T-cell (primary cell): Measurements from ENCODE around the gene IFTAP. TPM values are rescaled to one million over a fixed set of nuclear protein-coding genes. Genes with fewer than 3 reads are reported as not detected.

Experiments used
- ATAC-seq, 4 experiments: fragments of 200-7000 bp in 3 of 4; fragments of 150-1000 bp in 1 of 4; cut with Tn5 transposase; replicated peaks in 1 of 4; 1 replicate in 3 of 4; 2 replicates in 1 of 4; pipeline ENCODE4 v1.10.0; 2021; ENCODE audit warnings: moderate library complexity in 3 of 4, mild to moderate bottlenecking in 2 of 4, moderate number of reproducible peaks in 1 of 4
- CTCF ChIA-PET, 2 donors: fragments of 300-600 bp; sonication (Branson Sonifier 250); formaldehyde crosslinking; loops; one replicate each; lab custom pipeline; 2022; ENCODE audit warnings: antibody characterized with exemption in 2 of 2; lab: Charles Lee
- POLR2A ChIA-PET, 2 donors: fragments of 300-600 bp; sonication (Branson Sonifier 250); formaldehyde crosslinking; loops; one replicate each; lab custom pipeline; 2022; ENCODE audit warnings: antibody characterized with exemption in 2 of 2; lab: Charles Lee
- DNase-seq, 35 experiments: peaks; one replicate each; pipeline versions ENCODE4 v3.0.0 to v3.0.0-alpha.2; 2013 to 2023
- H3K27ac ChIP-seq: one replicate; pipeline ENCODE4 v1.5.1; 2013; ENCODE audit warnings: low read length
- H3K27me3 ChIP-seq, 2 experiments: replicated peaks in 1 of 2; 1 replicate in 1 of 2; 2 replicates in 1 of 2; pipeline versions ENCODE4 v1.6.1 to v1.7.0; 2013; ENCODE audit warnings: low read length in 1 of 2, mixed read lengths in 1 of 2; ENCODE audit not compliant: control insufficient read depth in 2 of 2, insufficient read depth in 2 of 2; ENCODE audit errors: extremely low read depth in 1 of 2
- H3K36me3 ChIP-seq, 2 donors: 1 replicate in 1 of 2; 2 replicates in 1 of 2; pipeline versions ENCODE4 v1.6.1 to v1.7.0; 2013; ENCODE audit warnings: low read length in 1 of 2; ENCODE audit not compliant: control insufficient read depth in 2 of 2, insufficient read depth in 1 of 2; ENCODE audit errors: extremely low read depth in 1 of 2
- H3K4me1 ChIP-seq, 2 experiments: 1 replicate in 1 of 2; 2 replicates in 1 of 2; pipeline versions ENCODE4 v1.6.1 to v1.7.0; 2013; ENCODE audit warnings: low read length in 2 of 2, mixed read lengths in 1 of 2; ENCODE audit not compliant: insufficient read depth in 2 of 2, control insufficient read depth in 1 of 2; ENCODE audit errors: extremely low read depth in 1 of 2
- H3K4me3 ChIP-seq, 2 donors: 1 replicate in 1 of 2; 2 replicates in 1 of 2; pipeline versions ENCODE4 v1.5.1 to v1.7.0; 2013; ENCODE audit warnings: mild to moderate bottlenecking in 2 of 2, low read length in 1 of 2, moderate library complexity in 1 of 2; ENCODE audit not compliant: control insufficient read depth in 1 of 2; ENCODE audit errors: extremely low read depth in 1 of 2
- H3K9me3 ChIP-seq: 2 replicates; pipeline ENCODE4 v1.7.0; 2013
- H3K27ac Mint-ChIP-seq, 2 donors: one replicate each; pipeline ENCODE4 v1.8.0; 2020 to 2021; ENCODE audit warnings: mild to moderate bottlenecking in 2 of 2, mixed read lengths in 2 of 2
- H3K27me3 Mint-ChIP-seq, 2 donors: one replicate each; pipeline ENCODE4 v1.8.0; 2021 to 2022; ENCODE audit warnings: mixed read lengths in 2 of 2
- H3K36me3 Mint-ChIP-seq: one replicate; pipeline ENCODE4 v1.8.0; 2021; ENCODE audit warnings: mixed read lengths
- H3K4me1 Mint-ChIP-seq, 3 donors: one replicate each; pipeline ENCODE4 v1.8.0; 2020 to 2022; ENCODE audit warnings: mixed read lengths in 3 of 3, mild to moderate bottlenecking in 1 of 3
- H3K4me3 Mint-ChIP-seq, 3 donors: one replicate each; pipeline ENCODE4 v1.8.0; 2020 to 2022; ENCODE audit warnings: mild to moderate bottlenecking in 3 of 3, mixed read lengths in 3 of 3, moderate library complexity in 3 of 3
- H3K9me3 Mint-ChIP-seq, 3 donors: one replicate each; pipeline ENCODE4 v1.8.0; 2020 to 2022; ENCODE audit warnings: mixed read lengths in 3 of 3
- WGBS: methylation state at CpG from one replicate; pipeline ENCODE4 v1.1.5; 2013; ENCODE audit warnings: missing lambda C conversion rate; ENCODE audit not compliant: insufficient coverage; 5-methylcytosine and 5-hydroxymethylcytosine counted together
- total RNA-seq, 35 experiments: library from RNA in 6 of 35; stranded (reverse) in 6 of 35; fragments of 120-200 nt in 1 of 35; gene quantifications; one replicate each; pipeline versions ENCODE4 v1.2.1 to v1.2.4 and lab custom pipeline; 2013 to 2026

Gene IFTAP
- total RNA-seq, 5 donors from 2014 or later (not counting 1 experiment from before 2014, with no cell fraction given), result 0.59 to 1.5 (median 1.0) TPM

GRCh38 chr11:36588099-36588498 lies 6.2 kb upstream of the IFTAP start:
- Histone ChIP-seq H3K36me3 (no peaks in the 10 kb centered on the region), H3K4me1 (no peaks in the 10 kb centered on the region), H3K9me3 (no peaks in the 10 kb centered on the region), H3K27ac (no peak overlapping the region), H3K27me3 (no peaks in the 10 kb centered on the region), H3K4me3 (no peak overlapping the region)
- Mint-ChIP-seq H3K27ac (no peak overlapping the region), H3K36me3 (no peaks in the 10 kb centered on the region), H3K4me3 (no peak overlapping the region), H3K4me1 (peaks cover 0 to 2% (median 0%) of the 10 kb centered on the region in 3 donors), H3K27me3 (peaks cover 17 to 23% of the 10 kb centered on the region in 2 donors), H3K9me3 (no peaks in the 10 kb centered on the region)
- ATAC-seq (no peak), DNase-seq (no peak)
- ChIA-PET POLR2A (no interaction called here), CTCF (no interaction called here)
- 67% methylated on average over 1 of the region's 1 CpG for WGBS

GRCh38 chr11:36590513-36590912 lies 3.8 kb upstream of the IFTAP start:
- peaks cover 29 to 38% of the 10 kb centered on the region in 2 donors for H3K27me3 Mint-ChIP-seq
- no peak for ATAC-seq
- CTCF ChIA-PET, result interaction anchor here in 1 of 2 donors (0.6 kb wide), 1 partner anchor 23 kb away, joined by 4 read pairs; no protein-coding TSS in a partner anchor

GRCh38 chr11:36591433-36591832 lies 2.9 kb upstream of the IFTAP start:
- no peak overlapping the region for H3K27ac ChIP-seq
- no peaks in the 10 kb centered on the region for H3K9me3 ChIP-seq
- H3K4me1 Mint-ChIP-seq, result peaks cover 8 to 18% (median 16%) of the 10 kb centered on the region in 3 donors
- H3K4me3 Mint-ChIP-seq, result no peak overlapping the region
- ATAC-seq, result no peak
- H3K27me3 Mint-ChIP-seq, result peaks cover 37 to 44% of the 10 kb centered on the region in 2 donors
- H3K27me3 ChIP-seq, result peaks cover 0 to 5% of the 10 kb centered on the region in 2 experiments
- no peak for DNase-seq
- ChIA-PET CTCF (no interaction called here), POLR2A (no interaction called here)
- H3K36me3 ChIP-seq, result no peaks in the 10 kb centered on the region
- no peaks in the 10 kb centered on the region for H3K36me3 Mint-ChIP-seq
- peaks cover 7 to 8% of the 10 kb centered on the region in 2 experiments for H3K4me1 ChIP-seq
- no peaks in the 10 kb centered on the region for H3K9me3 Mint-ChIP-seq
- no CpG with 5 or more reads among the region's 1 CpG for WGBS
- no peak overlapping the region for H3K4me3 ChIP-seq
- no peak overlapping the region for H3K27ac Mint-ChIP-seq

More at GRCh38 chr11:36590513-36590912, 3.8 kb upstream of the IFTAP start:
- Mint-ChIP-seq H3K27ac (no peak overlapping the region), H3K4me3 (no peak overlapping the region), H3K36me3 (no peaks in the 10 kb centered on the region), H3K4me1 (peaks cover 8 to 17% (median 15%) of the 10 kb centered on the region in 3 donors), H3K9me3 (no peaks in the 10 kb centered on the region)
- Histone ChIP-seq H3K9me3 (no peaks in the 10 kb centered on the region), H3K4me3 (no peak overlapping the region), H3K27me3 (peaks cover 0 to 5% of the 10 kb centered on the region in 2 experiments), H3K4me1 (peaks cover 7% of the 10 kb centered on the region in 2 experiments), H3K36me3 (no peaks in the 10 kb centered on the region), H3K27ac (no peak overlapping the region)
- no peak for DNase-seq
- POLR2A ChIA-PET, result no interaction called here
- no CpG with 5 or more reads among the region's 4 CpGs for WGBS

DNA sequence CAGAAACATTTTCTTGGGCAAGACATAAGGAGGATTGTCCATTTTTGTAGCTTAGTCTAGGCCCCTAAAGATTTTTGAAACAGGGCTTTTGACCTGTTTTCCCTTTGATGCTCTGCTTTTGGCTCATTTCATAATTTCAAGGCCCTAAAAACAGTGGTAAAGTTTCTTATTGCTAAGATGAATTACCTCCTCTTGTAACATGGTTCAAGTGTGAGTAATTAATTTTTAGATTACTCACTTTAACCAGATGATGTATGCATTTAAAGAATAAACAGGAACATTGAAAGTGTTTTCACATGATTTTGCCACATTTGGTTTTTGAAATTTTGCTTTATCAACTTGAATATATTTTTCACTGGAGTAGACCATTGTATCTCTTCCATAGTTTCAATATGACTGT lies 2.6 kb downstream of the IFTAP start:
- no peak overlapping the region for H3K27ac Mint-ChIP-seq
- no peaks in the 10 kb centered on the region for H3K9me3 Mint-ChIP-seq
- H3K4me1 ChIP-seq, result peaks cover 7 to 8% of the 10 kb centered on the region in 2 experiments
- H3K27ac ChIP-seq, result no peak overlapping the region
- no peaks in the 10 kb centered on the region for H3K9me3 ChIP-seq
- no peak for ATAC-seq
- H3K4me3 Mint-ChIP-seq, result no peak overlapping the region
- ChIA-PET POLR2A (no interaction called here), CTCF (no interaction called here)
- DNase-seq, result no peak
- peaks cover 0 to 8% of the 10 kb centered on the region in 2 experiments for H3K27me3 ChIP-seq
- no peak overlapping the region for H3K4me3 ChIP-seq
- peaks cover 35 to 42% of the 10 kb centered on the region in 2 donors for H3K27me3 Mint-ChIP-seq
- H3K36me3 ChIP-seq, result no peaks in the 10 kb centered on the region
- H3K36me3 Mint-ChIP-seq, result no peaks in the 10 kb centered on the region
- peaks cover 8 to 16% (median 16%) of the 10 kb centered on the region in 3 donors for H3K4me1 Mint-ChIP-seq

DNA sequence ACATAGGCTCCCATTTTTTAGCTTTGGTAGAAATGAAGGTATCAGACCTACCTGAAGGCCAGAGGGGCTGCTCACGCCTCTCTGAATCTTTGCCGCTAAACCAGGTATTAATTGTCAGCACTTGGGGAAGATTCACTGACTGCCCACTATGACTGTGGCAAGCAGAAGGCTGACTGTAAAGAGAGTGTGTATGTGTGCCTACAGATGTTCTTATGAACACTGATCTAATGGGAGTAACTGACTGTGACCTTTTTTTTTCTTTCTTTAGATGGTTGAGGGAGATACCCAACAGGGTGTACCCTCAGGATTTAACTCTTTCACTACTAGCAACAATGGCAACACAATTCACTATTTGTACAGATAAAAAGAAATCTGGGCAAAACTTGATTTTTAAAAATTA lies 3.7 kb downstream of the IFTAP start, which contains the start of gene RAG2:
TSS of gene RAG2 (minus strand) at position 186 of the 400 bp plus-strand sequence. CDS start 4,068 bp downstream, outside the sequence.
- Histone ChIP-seq H3K27ac (no peak within 1 kb of the TSS), H3K4me3 (no peak within 1 kb of the TSS), H3K4me1 (peaks cover 7 to 8% of the 10 kb centered on the region in 2 experiments), H3K36me3 (no peaks in the 10 kb centered on the region), H3K9me3 (no peaks in the 10 kb centered on the region), H3K27me3 (peaks cover 0 to 8% of the 10 kb centered on the region in 2 experiments)
- H3K4me3 Mint-ChIP-seq, result no peak within 1 kb of the TSS
- POLR2A ChIA-PET, result no interaction called here
- ATAC-seq (no peak), DNase-seq (no peak)
- CTCF ChIA-PET, result no interaction called here
- no peaks in the 10 kb centered on the region for H3K36me3 Mint-ChIP-seq
- no peak within 1 kb of the TSS for H3K27ac Mint-ChIP-seq
- no peaks in the 10 kb centered on the region for H3K9me3 Mint-ChIP-seq
- peaks cover 33 to 44% of the 10 kb centered on the region in 2 donors for H3K27me3 Mint-ChIP-seq
- no CpG with 5 or more reads among the region's 2 CpGs for WGBS
- peaks cover 8 to 16% (median 16%) of the 10 kb centered on the region in 3 donors for H3K4me1 Mint-ChIP-seq

- ChIA-PET POLR2A (no interaction called here), CTCF (no interaction called here)
- Mint-ChIP-seq H3K27ac (no peak overlapping the region), H3K4me1 (peaks cover 0 to 5% (median 2%) of the 10 kb centered on the region in 3 donors), H3K36me3 (no peaks in the 10 kb centered on the region), H3K4me3 (no peak overlapping the region), H3K27me3 (peaks cover 17 to 31% of the 10 kb centered on the region in 2 donors), H3K9me3 (no peaks in the 10 kb centered on the region)
- ATAC-seq, result no peak
- Histone ChIP-seq H3K4me3 (no peak overlapping the region), H3K9me3 (no peaks in the 10 kb centered on the region), H3K27me3 (peaks cover 0 to 3% of the 10 kb centered on the region in 2 experiments), H3K4me1 (peaks cover 0 to 5% of the 10 kb centered on the region in 2 experiments), H3K36me3 (no peaks in the 10 kb centered on the region), H3K27ac (no peak overlapping the region)
- WGBS, result 87% methylated on average over 4 of the region's 7 CpGs
- DNase-seq, result no peak
Measured at GRCh38 chr11:36600180-36600579, 5.9 kb downstream of the IFTAP start.
